Tibial nerve (tissue), 4 donors: Measurements from ENCODE around the gene UGT1A9. TPM values are rescaled to one million over a fixed set of nuclear protein-coding genes. Genes with fewer than 3 reads are reported as not detected.

ENCODE experiments used
- DNase-seq, 2 donors: peaks; one replicate each; pipeline ENCODE4 v3.0.0-alpha.2; 2019; ENCODE audit warnings: low spot score in 2 of 2
- H3K27ac ChIP-seq, 4 donors: fragments of 200-600 bp; sonication (generic) in 3 of 4; one replicate each; pipeline ENCODE4 v1.5.1; 2017 to 2019; ENCODE audit warnings: mild to moderate bottlenecking in 1 of 4
- H3K27me3 ChIP-seq, 2 donors: fragments of 200-600 bp; sonication (generic) in 1 of 2; one replicate each; pipeline versions ENCODE4 v1.5.1 to v1.6.0; 2017 to 2019
- H3K36me3 ChIP-seq, 3 donors: fragments of 200-600 bp; sonication (generic); one replicate each; pipeline ENCODE4 v1.5.1; 2018 to 2019
- H3K4me1 ChIP-seq, 4 donors: fragments of 200-600 bp; sonication (generic) in 3 of 4; one replicate each; pipeline ENCODE4 v1.5.1; 2017 to 2019
- H3K4me3 ChIP-seq, 4 donors: fragments of 200-600 bp; sonication (generic) in 3 of 4; one replicate each; pipeline ENCODE4 v1.5.1; 2017 to 2019; ENCODE audit warnings: mild to moderate bottlenecking in 1 of 4, moderate library complexity in 1 of 4
- H3K9me3 ChIP-seq, 4 donors: fragments of 200-600 bp; sonication (generic) in 3 of 4; one replicate each; pipeline ENCODE4 v1.5.1; 2017 to 2019
- CTCF ChIP-seq, 5 experiments: fragments of 200-600 bp in 3 of 5; fragments of 450-650 bp in 2 of 5; sonication (generic) in 3 of 5; IDR thresholded peaks; one replicate each; pipeline ENCODE4 v1.5.1; 2016 to 2019; ENCODE audit warnings: antibody characterized with exemption in 5 of 5, mild to moderate bottlenecking in 3 of 5, moderate library complexity in 2 of 5
- EP300 ChIP-seq, 2 donors: sonication (generic); formaldehyde crosslinking; IDR thresholded peaks; one replicate each; pipeline ENCODE4 v1.6.1; 2017; ENCODE audit warnings: antibody characterized with exemption in 2 of 2, mild to moderate bottlenecking in 1 of 2
- POLR2A ChIP-seq, 2 donors: fragments of 450-650 bp; IDR thresholded peaks; one replicate each; pipeline ENCODE4 v1.6.1; 2017; ENCODE audit warnings: antibody characterized with exemption in 2 of 2, mild to moderate bottlenecking in 2 of 2, moderate library complexity in 2 of 2
- WGBS, 2 donors: methylation state at CpG; one replicate each; pipeline ENCODE4 v1.1.5; 2018; 5-methylcytosine and 5-hydroxymethylcytosine counted together
- total RNA-seq, 4 donors: library from RNA; depleted of rRNA; stranded (reverse); fragments of >200 nt; gene quantifications; one replicate each; pipeline ENCODE4 v1.1.0, GENCODE V29; 2016

Gene UGT1A9
- total RNA-seq, 4 donors from 2014 or later: not detected

GRCh38 chr2:233658610-233659009 lies 13.1 kb upstream of the UGT1A9 start:
- Histone ChIP-seq H3K36me3 (no peaks in the 10 kb centered on the region), H3K4me1 (no peaks in the 10 kb centered on the region), H3K4me3 (no peak overlapping the region), H3K27me3 (no peaks in the 10 kb centered on the region), H3K27ac (no peak overlapping the region), H3K9me3 (peaks cover 0 to 6% (median 0%) of the 10 kb centered on the region in 4 donors)
- DNase-seq: no peak
- no peak for TF ChIP-seq CTCF (IDR thresholded peaks at IDR 0.05)
- TF ChIP-seq POLR2A (IDR thresholded peaks at IDR 0.05): no peak

GRCh38 chr2:233663911-233664310 lies 7.8 kb upstream of the UGT1A9 start:
- no peaks in the 10 kb centered on the region for H3K36me3 ChIP-seq
- WGBS, 2 donors: 43 to 48% methylated on average over 1 of the region's 1 CpG
- no peak overlapping the region for H3K4me3 ChIP-seq
- no peak for TF ChIP-seq POLR2A (IDR thresholded peaks at IDR 0.05)
- TF ChIP-seq EP300 (IDR thresholded peaks at IDR 0.05): no peak
- TF ChIP-seq CTCF (IDR thresholded peaks at IDR 0.05): no peak
- no peaks in the 10 kb centered on the region for H3K27me3 ChIP-seq
- H3K27ac ChIP-seq: no peak overlapping the region
- DNase-seq: no peak
- H3K4me1 ChIP-seq: no peaks in the 10 kb centered on the region
- peaks cover 0 to 15% (median 0%) of the 10 kb centered on the region in 4 donors for H3K9me3 ChIP-seq

- TF ChIP-seq CTCF (IDR thresholded peaks at IDR 0.05): no peak
- no peak for TF ChIP-seq EP300 (IDR thresholded peaks at IDR 0.05)
- no peak for TF ChIP-seq POLR2A (IDR thresholded peaks at IDR 0.05)
- WGBS, 2 donors: 89 to 97% methylated on average over 4 of the region's 4 CpGs
- Histone ChIP-seq H3K36me3 (no peaks in the 10 kb centered on the region), H3K4me3 (no peak overlapping the region), H3K9me3 (peaks cover 0 to 9% (median 0%) of the 10 kb centered on the region in 4 donors), H3K27ac (no peak overlapping the region), H3K4me1 (no peaks in the 10 kb centered on the region), H3K27me3 (no peaks in the 10 kb centered on the region)
- no peak for DNase-seq
Observed at GRCh38 chr2:233668605-233669260, 3.0 kb upstream of the UGT1A9 start.

- H3K9me3 ChIP-seq: peaks cover 0 to 4% (median 0%) of the 10 kb centered on the region in 4 donors
- no peak for TF ChIP-seq EP300 (IDR thresholded peaks at IDR 0.05)
- TF ChIP-seq POLR2A (IDR thresholded peaks at IDR 0.05): no peak
- no peak for TF ChIP-seq CTCF (IDR thresholded peaks at IDR 0.05)
Observed at GRCh38 chr2:233672886-233673285, 1.2 kb downstream of the UGT1A9 start.

GRCh38 chr2:233673896-233674295 lies 2.2 kb downstream of the UGT1A9 start:
- Histone ChIP-seq H3K4me3 (no peak overlapping the region), H3K4me1 (no peaks in the 10 kb centered on the region), H3K27ac (no peak overlapping the region), H3K27me3 (no peaks in the 10 kb centered on the region), H3K36me3 (no peaks in the 10 kb centered on the region), H3K9me3 (no peaks in the 10 kb centered on the region)
- DNase-seq: no peak
- TF ChIP-seq EP300 (IDR thresholded peaks at IDR 0.05) (no peak), POLR2A (IDR thresholded peaks at IDR 0.05) (no peak), CTCF (IDR thresholded peaks at IDR 0.05) (no peak)

More at GRCh38 chr2:233672886-233673285, 1.2 kb downstream of the UGT1A9 start:
- Histone ChIP-seq H3K27me3 (no peaks in the 10 kb centered on the region), H3K4me1 (no peaks in the 10 kb centered on the region), H3K4me3 (no peak overlapping the region), H3K36me3 (no peaks in the 10 kb centered on the region), H3K27ac (no peak overlapping the region)
- 75 to 95% methylated on average over 3 of the region's 3 CpGs for WGBS, 2 donors
- no peak for DNase-seq
